ENCODE data around the gene AGAP1.

AGAP1 gene

DNA sequence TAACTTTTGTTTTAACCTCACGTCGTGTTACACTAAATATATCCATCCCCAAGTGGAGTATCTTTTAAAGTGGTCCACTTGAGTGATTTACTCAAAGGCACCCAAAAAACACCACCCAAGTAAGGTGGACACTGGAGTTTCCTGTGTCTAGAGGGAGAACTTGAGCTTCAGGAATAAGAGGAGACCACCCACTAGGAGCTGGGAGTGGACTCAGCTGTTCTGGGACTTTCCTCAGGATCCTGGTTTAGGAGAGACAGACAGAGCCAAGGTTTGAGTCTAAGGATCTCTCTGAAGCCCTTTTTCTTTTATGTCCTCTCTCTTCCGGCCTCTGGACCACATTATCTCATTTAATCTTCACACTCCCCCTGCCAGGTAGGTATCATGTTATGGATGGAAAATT is 523.6 kb downstream of the AGAP1 start:
- no peaks in the 10 kb centered on the region for H3K27me3 ChIP-seq (ENCODE audit: control insufficient read depth in 1 of 2, insufficient read depth in 2 of 2, low read length in 2 of 2)
- no peak overlapping the region for H3K27ac ChIP-seq (ENCODE audit: low read depth, low read length)
- no peak overlapping the region for H3K9ac ChIP-seq (ENCODE audit: low read depth in 1 of 2, low read length in 2 of 2)
- H3K4me3 ChIP-seq (ENCODE audit: low read depth in 1 of 2, low read length in 2 of 2), result no peak overlapping the region
- H3K36me3 ChIP-seq (ENCODE audit: control insufficient read depth in 1 of 2, insufficient read depth in 2 of 2, low read length in 2 of 2), result peaks cover 9 to 12% of the 10 kb centered on the region in 2 donors
- H3K9me3 ChIP-seq (ENCODE audit: control insufficient read depth in 1 of 2, low read length in 2 of 2), result no peaks in the 10 kb centered on the region
- no peaks in the 10 kb centered on the region for H3K4me1 ChIP-seq (ENCODE audit: control insufficient read depth in 1 of 2, insufficient read depth in 2 of 2, low read length in 2 of 2)

DNA sequence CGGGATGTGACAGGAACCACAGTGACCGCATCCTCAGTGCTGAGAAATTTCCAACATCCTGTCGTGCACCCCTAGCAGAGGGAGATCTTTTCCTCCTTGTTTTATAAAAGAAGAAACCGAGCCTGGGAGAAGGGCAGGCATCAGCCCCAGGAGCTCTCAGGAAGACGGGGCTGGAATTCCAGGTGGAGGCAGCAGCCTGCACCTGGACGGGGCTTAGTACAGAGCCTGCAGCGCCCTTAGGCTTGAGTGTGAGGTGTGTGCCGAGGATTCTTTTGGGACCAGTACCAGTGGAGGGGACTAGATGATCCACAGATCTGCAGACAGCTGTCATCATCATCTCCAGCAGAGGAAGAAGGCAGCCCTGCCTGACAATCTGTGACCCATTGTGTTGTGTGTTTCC is 525.6 kb downstream of the AGAP1 start:
- Histone ChIP-seq H3K9me3 (ENCODE audit: control insufficient read depth in 1 of 2, low read length in 2 of 2) (no peaks in the 10 kb centered on the region), H3K27me3 (ENCODE audit: control insufficient read depth in 1 of 2, insufficient read depth in 2 of 2, low read length in 2 of 2) (no peaks in the 10 kb centered on the region), H3K27ac (ENCODE audit: low read depth, low read length) (no peak overlapping the region), H3K36me3 (ENCODE audit: control insufficient read depth in 1 of 2, insufficient read depth in 2 of 2, low read length in 2 of 2) (peaks cover 9 to 12% of the 10 kb centered on the region in 2 donors), H3K4me1 (ENCODE audit: control insufficient read depth in 1 of 2, insufficient read depth in 2 of 2, low read length in 2 of 2) (no peaks in the 10 kb centered on the region), H3K9ac (ENCODE audit: low read depth in 1 of 2, low read length in 2 of 2) (no peak overlapping the region), H3K4me3 (ENCODE audit: low read depth in 1 of 2, low read length in 2 of 2) (no peak overlapping the region)

DNA sequence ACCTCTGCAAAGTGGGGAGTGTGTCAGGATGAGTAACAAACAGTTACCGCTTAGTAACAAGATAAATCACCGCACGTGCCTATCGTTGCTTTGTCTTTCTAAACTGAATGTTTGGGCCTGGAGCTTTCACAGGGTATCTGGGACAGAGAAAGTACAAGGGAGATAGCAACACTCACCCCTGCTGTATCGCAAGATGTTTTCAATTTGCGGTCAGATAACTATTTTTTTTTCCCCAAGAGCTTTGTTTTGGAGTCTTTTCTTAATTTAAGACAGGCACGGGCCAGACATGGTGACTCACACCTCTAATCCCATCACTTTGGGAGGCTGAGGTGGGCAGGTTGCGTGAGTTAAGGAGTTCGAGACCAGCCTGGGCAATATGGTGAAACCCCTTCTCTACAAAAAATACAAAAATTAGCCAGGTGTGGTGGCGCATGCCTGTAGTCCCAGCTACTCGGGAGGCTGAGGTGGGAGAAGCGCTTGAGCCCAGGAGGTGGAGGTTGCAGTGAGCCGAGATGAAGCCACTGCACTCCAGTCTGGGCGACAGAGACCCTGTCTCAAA is 527.7 kb downstream of the AGAP1 start:
- H3K4me1 ChIP-seq (ENCODE audit: control insufficient read depth in 1 of 2, insufficient read depth in 2 of 2, low read length in 2 of 2), result no peaks in the 10 kb centered on the region
- H3K27me3 ChIP-seq (ENCODE audit: control insufficient read depth in 1 of 2, insufficient read depth in 2 of 2, low read length in 2 of 2), result no peaks in the 10 kb centered on the region
- no peak overlapping the region for H3K9ac ChIP-seq (ENCODE audit: low read depth in 1 of 2, low read length in 2 of 2)
- H3K27ac ChIP-seq (ENCODE audit: low read depth, low read length), result no peak overlapping the region
- peaks cover 9 to 12% of the 10 kb centered on the region in 2 donors for H3K36me3 ChIP-seq (ENCODE audit: control insufficient read depth in 1 of 2, insufficient read depth in 2 of 2, low read length in 2 of 2)
- H3K9me3 ChIP-seq (ENCODE audit: control insufficient read depth in 1 of 2, low read length in 2 of 2), result no peaks in the 10 kb centered on the region
- no peak overlapping the region for H3K4me3 ChIP-seq (ENCODE audit: low read depth in 1 of 2, low read length in 2 of 2)

DNA sequence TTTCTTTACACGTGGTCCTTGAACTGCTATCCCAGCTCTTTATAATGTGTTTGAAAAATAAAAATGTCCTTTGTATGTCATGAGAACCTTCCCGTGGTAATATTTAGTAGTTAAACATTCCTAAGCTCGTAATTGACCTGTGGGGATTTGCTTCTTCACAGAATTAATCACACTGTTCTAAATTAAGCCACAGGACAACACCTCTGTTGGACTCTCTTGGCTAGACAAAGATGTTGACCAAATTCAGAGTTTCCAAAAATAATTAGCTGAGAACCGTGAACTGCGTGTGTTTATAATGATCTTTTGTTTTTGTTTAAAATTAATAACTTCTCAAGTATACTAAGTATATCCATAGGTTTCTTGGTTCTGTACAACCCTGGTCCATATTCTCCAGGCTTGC is 528.3 kb downstream of the AGAP1 start:
- Histone ChIP-seq H3K4me3 (ENCODE audit: low read depth in 1 of 2, low read length in 2 of 2) (no peak overlapping the region), H3K9me3 (ENCODE audit: control insufficient read depth in 1 of 2, low read length in 2 of 2) (no peaks in the 10 kb centered on the region), H3K27me3 (ENCODE audit: control insufficient read depth in 1 of 2, insufficient read depth in 2 of 2, low read length in 2 of 2) (no peaks in the 10 kb centered on the region), H3K4me1 (ENCODE audit: control insufficient read depth in 1 of 2, insufficient read depth in 2 of 2, low read length in 2 of 2) (no peaks in the 10 kb centered on the region), H3K9ac (ENCODE audit: low read depth in 1 of 2, low read length in 2 of 2) (no peak overlapping the region), H3K36me3 (ENCODE audit: control insufficient read depth in 1 of 2, insufficient read depth in 2 of 2, low read length in 2 of 2) (peaks cover 9 to 12% of the 10 kb centered on the region in 2 donors), H3K27ac (ENCODE audit: low read depth, low read length) (no peak overlapping the region)

- H3K4me1 ChIP-seq (ENCODE audit: control insufficient read depth in 1 of 2, insufficient read depth in 2 of 2, low read length in 2 of 2), result no peaks in the 10 kb centered on the region
- no peak overlapping the region for H3K4me3 ChIP-seq (ENCODE audit: low read depth in 1 of 2, low read length in 2 of 2)
Observed at GRCh38 chr2:236025892-236026291, 532.0 kb downstream of the AGAP1 start.

GRCh38 chr2:236026841-236027240 is 533.0 kb downstream of the AGAP1 start:
- H3K36me3 ChIP-seq (ENCODE audit: control insufficient read depth in 1 of 2, insufficient read depth in 2 of 2, low read length in 2 of 2), result peaks cover 0 to 4% of the 10 kb centered on the region in 2 donors
- no peak overlapping the region for H3K9ac ChIP-seq (ENCODE audit: low read depth in 1 of 2, low read length in 2 of 2)
- no peaks in the 10 kb centered on the region for H3K4me1 ChIP-seq (ENCODE audit: control insufficient read depth in 1 of 2, insufficient read depth in 2 of 2, low read length in 2 of 2)
- H3K4me3 ChIP-seq (ENCODE audit: low read depth in 1 of 2, low read length in 2 of 2), result no peak overlapping the region
- H3K27me3 ChIP-seq (ENCODE audit: control insufficient read depth in 1 of 2, insufficient read depth in 2 of 2, low read length in 2 of 2), result no peaks in the 10 kb centered on the region
- H3K27ac ChIP-seq (ENCODE audit: low read depth, low read length), result no peak overlapping the region
- H3K9me3 ChIP-seq (ENCODE audit: control insufficient read depth in 1 of 2, low read length in 2 of 2), result no peaks in the 10 kb centered on the region

More at GRCh38 chr2:236025892-236026291, 532.0 kb downstream of the AGAP1 start:
- no peak overlapping the region for H3K27ac ChIP-seq (ENCODE audit: low read depth, low read length)
- no peaks in the 10 kb centered on the region for H3K27me3 ChIP-seq (ENCODE audit: control insufficient read depth in 1 of 2, insufficient read depth in 2 of 2, low read length in 2 of 2)
- peaks cover 0 to 4% of the 10 kb centered on the region in 2 donors for H3K36me3 ChIP-seq (ENCODE audit: control insufficient read depth in 1 of 2, insufficient read depth in 2 of 2, low read length in 2 of 2)
- H3K9ac ChIP-seq (ENCODE audit: low read depth in 1 of 2, low read length in 2 of 2), result no peak overlapping the region
- H3K9me3 ChIP-seq (ENCODE audit: control insufficient read depth in 1 of 2, low read length in 2 of 2), result no peaks in the 10 kb centered on the region

DNA sequence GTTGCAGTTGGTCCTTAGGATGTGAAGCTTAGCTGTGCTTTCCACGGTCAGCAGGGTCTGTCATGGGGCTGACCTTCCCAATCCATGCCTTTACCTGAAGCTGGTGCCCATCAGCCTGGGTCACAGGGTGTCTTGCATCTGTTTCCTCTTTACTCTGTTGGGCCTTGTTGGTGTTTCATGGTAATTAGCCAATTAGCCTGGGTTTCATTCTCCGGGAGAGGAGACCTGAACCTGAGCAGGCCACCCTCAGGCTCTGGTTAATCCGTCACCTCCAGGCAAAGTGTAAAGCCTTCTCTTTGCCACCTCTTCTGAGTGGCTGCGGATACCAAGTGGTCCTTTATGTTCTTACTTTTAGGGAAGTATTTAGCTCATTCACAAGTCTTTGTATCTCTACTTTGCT is 534.2 kb downstream of the AGAP1 start:
- Histone ChIP-seq H3K27me3 (ENCODE audit: control insufficient read depth in 1 of 2, insufficient read depth in 2 of 2, low read length in 2 of 2) (no peaks in the 10 kb centered on the region), H3K4me1 (ENCODE audit: control insufficient read depth in 1 of 2, insufficient read depth in 2 of 2, low read length in 2 of 2) (no peaks in the 10 kb centered on the region), H3K9ac (ENCODE audit: low read depth in 1 of 2, low read length in 2 of 2) (no peak overlapping the region), H3K9me3 (ENCODE audit: control insufficient read depth in 1 of 2, low read length in 2 of 2) (no peaks in the 10 kb centered on the region), H3K36me3 (ENCODE audit: control insufficient read depth in 1 of 2, insufficient read depth in 2 of 2, low read length in 2 of 2) (peaks cover 0 to 4% of the 10 kb centered on the region in 2 donors), H3K4me3 (ENCODE audit: low read depth in 1 of 2, low read length in 2 of 2) (no peak overlapping the region), H3K27ac (ENCODE audit: low read depth, low read length) (no peak overlapping the region)

DNA sequence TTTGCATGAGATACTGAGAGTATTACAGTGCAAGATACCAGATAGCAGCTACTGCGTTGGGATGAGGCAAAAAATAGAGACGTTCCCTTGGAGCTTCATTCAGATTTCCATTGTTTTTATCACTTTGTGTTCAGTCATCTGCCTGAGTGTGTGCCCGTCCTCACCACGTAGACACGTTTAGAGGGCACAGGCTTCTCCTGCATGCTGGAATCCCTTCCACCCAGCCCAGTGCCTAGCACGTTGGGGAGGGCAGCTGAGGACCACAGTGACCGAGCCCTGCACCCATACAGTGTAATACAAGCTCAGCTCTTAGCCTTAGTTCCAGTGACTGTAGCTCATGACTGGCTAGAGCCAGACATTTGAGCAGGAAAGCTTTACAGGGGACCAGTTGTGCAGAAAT is 539.6 kb downstream of the AGAP1 start:
- Histone ChIP-seq H3K27me3 (ENCODE audit: control insufficient read depth in 1 of 2, insufficient read depth in 2 of 2, low read length in 2 of 2) (no peaks in the 10 kb centered on the region), H3K36me3 (ENCODE audit: control insufficient read depth in 1 of 2, insufficient read depth in 2 of 2, low read length in 2 of 2) (peaks cover 2 to 9% of the 10 kb centered on the region in 2 donors), H3K4me1 (ENCODE audit: control insufficient read depth in 1 of 2, insufficient read depth in 2 of 2, low read length in 2 of 2) (no peaks in the 10 kb centered on the region), H3K9ac (ENCODE audit: low read depth in 1 of 2, low read length in 2 of 2) (no peak overlapping the region), H3K4me3 (ENCODE audit: low read depth in 1 of 2, low read length in 2 of 2) (no peak overlapping the region), H3K9me3 (ENCODE audit: control insufficient read depth in 1 of 2, low read length in 2 of 2) (no peaks in the 10 kb centered on the region), H3K27ac (ENCODE audit: low read depth, low read length) (no peak overlapping the region)

DNA sequence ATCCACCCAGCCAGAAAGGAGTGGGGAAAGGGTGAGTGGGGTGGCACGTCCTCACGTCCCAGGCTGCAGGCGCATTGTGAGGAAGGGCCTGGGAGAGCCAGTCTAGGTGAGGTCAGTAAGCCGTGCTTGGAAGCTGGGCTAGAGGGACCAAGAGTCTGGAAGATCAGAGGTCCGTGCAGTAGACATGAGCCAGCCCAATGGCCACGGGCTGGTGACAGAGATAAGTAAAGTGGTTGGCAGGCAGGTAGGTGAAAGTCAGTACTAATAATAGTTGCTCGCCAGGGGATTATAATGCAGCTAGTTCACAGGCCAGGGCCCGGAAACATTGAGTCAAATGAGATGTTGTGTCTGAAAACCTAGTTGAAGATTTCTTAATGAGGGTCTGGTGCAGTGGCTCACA is 541.1 kb downstream of the AGAP1 start:
- H3K27me3 ChIP-seq (ENCODE audit: control insufficient read depth in 1 of 2, insufficient read depth in 2 of 2, low read length in 2 of 2), result no peaks in the 10 kb centered on the region
- H3K9me3 ChIP-seq (ENCODE audit: control insufficient read depth in 1 of 2, low read length in 2 of 2), result no peaks in the 10 kb centered on the region
- no peak overlapping the region for H3K27ac ChIP-seq (ENCODE audit: low read depth, low read length)
- H3K4me3 ChIP-seq (ENCODE audit: low read depth in 1 of 2, low read length in 2 of 2), result no peak overlapping the region
- no peaks in the 10 kb centered on the region for H3K4me1 ChIP-seq (ENCODE audit: control insufficient read depth in 1 of 2, insufficient read depth in 2 of 2, low read length in 2 of 2)
- H3K9ac ChIP-seq (ENCODE audit: low read depth in 1 of 2, low read length in 2 of 2), result no peak overlapping the region
- peaks cover 3 to 14% of the 10 kb centered on the region in 2 donors for H3K36me3 ChIP-seq (ENCODE audit: control insufficient read depth in 1 of 2, insufficient read depth in 2 of 2, low read length in 2 of 2)

GRCh38 chr2:236036045-236036444 is 542.2 kb downstream of the AGAP1 start:
- Histone ChIP-seq H3K4me1 (ENCODE audit: control insufficient read depth in 1 of 2, insufficient read depth in 2 of 2, low read length in 2 of 2) (no peaks in the 10 kb centered on the region), H3K9me3 (ENCODE audit: control insufficient read depth in 1 of 2, low read length in 2 of 2) (no peaks in the 10 kb centered on the region), H3K36me3 (ENCODE audit: control insufficient read depth in 1 of 2, insufficient read depth in 2 of 2, low read length in 2 of 2) (peaks cover 3 to 22% of the 10 kb centered on the region in 2 donors), H3K4me3 (ENCODE audit: low read depth in 1 of 2, low read length in 2 of 2) (no peak overlapping the region), H3K9ac (ENCODE audit: low read depth in 1 of 2, low read length in 2 of 2) (no peak overlapping the region), H3K27ac (ENCODE audit: low read depth, low read length) (no peak overlapping the region), H3K27me3 (ENCODE audit: control insufficient read depth in 1 of 2, insufficient read depth in 2 of 2, low read length in 2 of 2) (no peaks in the 10 kb centered on the region)

DNA sequence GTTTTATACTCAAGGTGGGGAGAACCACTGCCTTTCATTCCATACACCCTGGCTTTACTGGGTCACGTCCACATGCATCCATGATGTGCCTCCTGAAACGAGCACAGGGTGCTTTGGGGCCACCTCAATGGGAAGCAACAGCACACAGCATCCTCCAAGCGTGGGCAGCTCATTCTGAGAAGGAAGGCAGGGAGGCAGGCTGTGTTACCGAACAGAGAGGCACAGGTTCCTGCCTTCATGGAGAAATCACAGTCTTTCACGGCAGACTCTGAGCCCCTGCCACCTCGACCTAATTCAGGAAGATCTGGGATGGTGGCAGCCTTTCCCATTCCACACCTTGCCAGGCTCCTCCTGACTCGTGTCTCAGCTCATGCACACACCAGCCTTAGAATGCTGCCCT is 544.3 kb downstream of the AGAP1 start:
- Histone ChIP-seq H3K9me3 (ENCODE audit: control insufficient read depth in 1 of 2, low read length in 2 of 2) (no peaks in the 10 kb centered on the region), H3K4me3 (ENCODE audit: low read depth in 1 of 2, low read length in 2 of 2) (no peak overlapping the region), H3K27ac (ENCODE audit: low read depth, low read length) (no peak overlapping the region), H3K4me1 (ENCODE audit: control insufficient read depth in 1 of 2, insufficient read depth in 2 of 2, low read length in 2 of 2) (no peaks in the 10 kb centered on the region), H3K27me3 (ENCODE audit: control insufficient read depth in 1 of 2, insufficient read depth in 2 of 2, low read length in 2 of 2) (no peaks in the 10 kb centered on the region), H3K9ac (ENCODE audit: low read depth in 1 of 2, low read length in 2 of 2) (no peak overlapping the region), H3K36me3 (ENCODE audit: control insufficient read depth in 1 of 2, insufficient read depth in 2 of 2, low read length in 2 of 2) (peaks cover 11 to 34% of the 10 kb centered on the region in 2 donors)

Data from duodenal mucosa (tissue), 2 donors.